Activated CD4-positive, alpha-beta T cell treated with anti-CD3 and anti-CD28 coated beads, Interleukin-2, amount 50 U/mL, for 48 hours (primary cell): Measurements from ENCODE around the gene SYNGR2.
"Not testable (repeated sequence)": the region's sequence is repeated elsewhere in the genome, so short reads cannot be mapped to it uniquely, and the experiment has no call there.

Experiments used
- DNase-seq, 2 experiments: peaks; one replicate each; pipeline ENCODE4 v3.0.0-alpha.2; 2020

Gene SYNGR2

GRCh38 chr17:78130437-78131101 lies 37.8 kb upstream of the SYNGR2 start, which contains the start of gene TMC8:
TSS of gene TMC8 (plus strand) at chr17:78130771. CDS start at chr17:78131589, 818 bp downstream.
- DNase-seq: peak; percentile 69 to 81

GRCh38 chr17:78131172-78132083 lies 37.0 kb upstream of the SYNGR2 start:
- DNase-seq: peak; percentile 60 to 61

DNA sequence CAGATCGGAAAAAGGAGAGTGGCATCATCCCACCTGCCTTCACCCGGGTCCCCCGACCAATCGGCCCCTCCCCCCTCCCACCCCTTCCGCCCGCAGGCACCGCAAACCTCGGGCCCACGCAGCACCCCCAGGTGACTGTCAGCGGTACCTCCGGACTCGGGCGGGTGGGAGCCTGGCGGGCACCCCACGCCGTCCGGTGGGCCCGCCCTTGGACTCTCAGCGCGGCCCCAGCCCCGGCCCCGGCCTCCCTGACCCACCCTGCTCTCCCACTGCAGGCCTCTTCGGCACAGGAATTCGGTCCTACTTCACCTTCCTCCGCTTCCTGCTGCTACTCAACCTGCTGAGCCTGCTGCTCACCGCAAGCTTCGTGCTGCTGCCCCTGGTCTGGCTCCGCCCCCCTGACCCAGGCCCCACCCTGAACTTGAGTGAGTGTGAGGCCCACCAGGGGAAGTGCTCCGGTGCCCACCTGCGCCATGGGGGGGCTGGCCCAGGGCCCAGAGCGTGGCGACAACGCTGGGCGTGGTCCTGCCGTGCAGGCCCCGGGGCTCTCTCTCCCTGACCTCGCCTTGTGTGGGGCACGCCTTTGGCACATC lies 36.2 kb upstream of the SYNGR2 start:
- peak; percentile 74 to 80 for DNase-seq

GRCh38 chr17:78132767-78133178 lies 35.6 kb upstream of the SYNGR2 start:
- no peak for DNase-seq

GRCh38 chr17:78133179-78133951 lies 35.0 kb upstream of the SYNGR2 start:
- no peak for DNase-seq

DNA sequence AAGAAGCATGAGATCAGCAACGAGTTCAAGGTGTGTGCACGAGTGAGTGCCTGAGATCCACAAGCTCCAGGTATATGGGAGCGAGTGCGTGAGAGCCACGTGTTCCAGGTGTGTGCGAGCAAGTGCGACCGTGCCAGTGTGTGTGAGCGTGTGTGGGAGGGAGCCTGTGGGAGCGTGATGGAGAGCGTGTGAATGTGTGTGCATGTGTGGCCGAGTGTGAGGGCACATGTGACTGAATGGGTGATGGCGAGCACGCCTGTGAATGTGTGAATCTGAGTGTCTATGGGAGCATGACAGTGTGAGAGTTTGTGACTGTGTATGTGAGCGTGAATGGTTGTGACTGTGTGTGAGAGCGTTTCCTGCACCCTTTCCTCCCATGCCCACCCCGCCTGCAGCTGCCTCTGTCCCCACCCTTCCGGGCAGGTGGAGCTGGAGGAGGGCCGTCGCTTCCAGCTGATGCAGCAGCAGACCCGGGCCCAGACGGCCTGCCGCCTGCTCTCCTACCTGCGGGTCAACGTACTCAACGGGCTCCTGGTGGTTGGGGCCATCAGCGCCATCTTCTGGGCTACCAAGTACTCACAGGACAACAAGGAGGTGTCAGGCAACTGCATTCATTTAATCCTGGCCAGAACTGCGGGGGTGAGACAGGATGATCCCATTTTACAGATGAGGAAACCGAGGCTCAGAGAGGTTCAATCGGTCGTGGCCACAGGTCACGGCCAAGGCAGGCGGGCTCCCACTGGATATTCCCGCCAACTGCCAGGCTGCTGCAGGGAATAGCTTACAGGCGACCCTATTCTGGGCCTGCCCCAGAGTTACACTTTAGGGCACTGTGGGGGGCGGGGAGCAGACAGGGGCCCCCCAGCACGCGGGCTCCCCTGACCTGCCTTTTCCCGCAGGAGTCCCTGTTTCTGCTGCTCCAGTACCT lies 34.1 kb upstream of the SYNGR2 start:
- peak; percentile 74 to 82 for DNase-seq

DNA sequence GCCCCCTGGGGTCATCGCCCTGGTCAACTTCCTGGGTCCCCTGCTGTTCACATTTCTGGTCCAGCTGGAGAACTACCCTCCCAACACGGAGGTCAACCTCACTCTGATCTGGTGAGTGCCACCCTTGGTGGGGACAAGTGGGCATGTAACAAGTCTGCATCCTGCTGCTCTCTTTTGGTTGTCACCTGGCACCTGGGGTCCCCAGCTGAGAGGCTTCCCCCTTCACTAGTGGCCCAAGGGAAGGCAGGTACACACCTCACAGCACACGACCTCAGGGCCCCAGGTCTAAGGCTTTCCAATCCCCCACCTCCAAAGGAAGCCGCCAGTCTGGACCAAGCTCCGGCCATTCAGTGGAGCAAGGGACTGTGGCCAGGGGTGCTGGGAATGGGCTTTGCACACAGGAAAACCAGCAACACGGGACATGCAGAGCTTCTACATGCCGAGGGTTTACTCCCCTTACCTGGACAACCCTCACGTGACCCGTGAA lies 33.4 kb upstream of the SYNGR2 start:
- DNase-seq: no peak

DNA sequence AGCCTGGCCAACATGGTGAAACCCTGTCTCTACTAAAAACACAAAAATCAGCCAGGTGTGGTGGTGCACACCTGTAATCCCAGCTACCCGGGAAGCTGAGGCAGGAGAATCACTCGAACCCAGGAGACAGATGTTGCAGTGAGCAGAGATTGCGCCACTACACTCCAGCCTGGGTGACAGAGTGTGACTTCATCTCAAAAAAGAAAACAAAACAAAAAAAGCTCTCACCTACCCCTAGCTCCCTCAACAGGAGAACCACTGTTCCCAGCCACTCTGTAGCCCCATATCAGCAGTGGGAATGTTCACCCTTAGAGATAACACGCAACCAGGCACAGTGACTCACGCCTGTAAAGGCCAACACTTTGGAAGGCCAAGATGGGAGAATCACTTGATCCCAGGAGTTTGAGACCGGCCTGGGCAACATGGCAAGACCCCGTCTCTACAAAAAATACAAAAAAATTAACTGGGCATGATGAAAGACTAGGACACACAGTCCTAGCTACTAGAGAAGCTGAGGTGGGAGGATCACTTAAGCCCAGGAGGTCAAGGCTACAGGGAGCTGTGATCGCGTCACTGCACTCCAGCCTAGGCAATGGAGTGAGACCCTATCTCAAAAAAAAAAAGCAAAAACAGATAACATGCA lies 32.4 kb upstream of the SYNGR2 start:
- no peak for DNase-seq

GRCh38 chr17:78137392-78138203 lies 30.8 kb upstream of the SYNGR2 start:
- DNase-seq: peak; percentile 66 to 75

DNA sequence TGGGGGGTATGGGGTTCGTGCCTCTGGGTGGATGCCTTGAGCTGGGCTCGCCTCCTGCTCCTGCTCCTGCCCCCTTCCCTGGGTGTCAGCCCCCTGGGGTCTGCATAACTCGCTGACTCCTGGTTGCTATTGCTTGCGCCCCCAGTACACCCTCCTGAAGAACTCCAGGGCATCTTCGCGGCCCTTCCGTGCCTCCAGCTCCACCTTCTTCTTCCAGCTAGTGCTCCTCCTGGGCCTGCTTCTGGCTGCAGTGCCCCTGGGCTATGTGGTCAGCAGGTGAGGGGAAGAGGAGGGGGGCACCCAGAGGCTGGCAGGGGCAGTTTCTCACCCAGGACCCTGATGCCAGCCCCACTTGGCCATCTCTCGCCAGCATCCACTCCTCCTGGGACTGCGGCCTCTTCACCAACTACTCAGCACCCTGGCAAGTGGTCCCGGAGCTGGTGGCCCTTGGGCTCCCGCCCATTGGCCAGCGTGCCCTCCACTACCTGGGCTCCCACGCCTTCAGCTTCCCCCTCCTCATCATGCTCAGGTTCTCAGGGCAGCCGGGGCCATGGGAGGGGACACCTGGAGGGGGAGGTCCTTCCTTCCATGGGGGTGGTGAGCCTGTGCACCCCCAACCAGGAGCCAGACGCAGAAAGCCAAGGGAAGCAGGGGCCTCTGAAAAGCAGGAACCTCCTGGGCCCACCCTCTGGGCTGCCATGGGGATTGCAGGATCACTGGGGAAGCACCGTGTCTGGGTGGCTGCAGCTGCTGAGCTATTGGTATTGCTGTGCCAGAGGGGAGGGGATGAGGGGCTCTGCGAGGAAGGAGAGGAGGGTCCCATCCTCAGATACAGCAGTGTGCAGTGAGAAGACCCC lies 29.9 kb upstream of the SYNGR2 start:
- no peak for DNase-seq

GRCh38 chr17:78139861-78140168 lies 28.6 kb upstream of the SYNGR2 start:
- not testable (repeated sequence) for DNase-seq

GRCh38 chr17:78140169-78141051 lies 28.0 kb upstream of the SYNGR2 start:
- peak; percentile 97 for DNase-seq

DNA sequence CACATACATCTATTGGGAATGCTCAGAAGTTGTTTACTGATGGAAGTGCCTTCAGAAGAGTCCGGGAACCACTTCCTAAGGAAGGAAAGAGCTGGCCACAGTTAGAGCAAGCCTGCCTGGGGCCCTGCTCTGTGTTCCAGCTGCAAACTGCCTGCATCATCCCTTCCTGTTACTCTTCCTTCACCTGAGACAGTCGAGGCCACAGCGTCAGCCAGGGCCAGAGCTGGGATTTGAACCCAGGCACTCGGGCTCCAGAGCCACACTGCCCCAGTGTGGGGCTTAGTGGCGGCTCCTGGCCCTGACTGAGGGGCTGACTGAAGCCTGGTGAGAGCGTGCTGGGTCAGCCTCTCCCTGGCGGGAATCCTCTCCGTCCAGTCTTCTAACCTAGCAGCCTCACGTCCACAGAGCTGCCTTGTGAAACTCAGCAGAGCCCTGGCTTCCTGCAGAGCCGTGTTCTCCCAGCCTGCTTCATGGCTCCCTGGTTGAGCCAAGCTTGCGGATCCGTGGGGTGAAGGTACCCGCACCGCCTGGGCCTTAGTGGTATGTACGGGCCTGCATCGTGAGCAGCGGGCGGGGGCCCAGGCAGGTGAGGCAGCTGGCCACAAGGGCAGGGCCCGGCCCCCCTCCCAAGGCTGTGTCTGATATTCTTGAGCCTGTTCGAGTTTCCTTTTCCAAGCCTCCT lies 26.8 kb upstream of the SYNGR2 start:
- DNase-seq: no peak

- DNase-seq: peak in 1 of 2 experiments; percentile 39
Observed at GRCh38 chr17:78142119-78142861, 26.1 kb upstream of the SYNGR2 start.

- DNase-seq: no peak
Observed at GRCh38 chr17:78143214-78144146, 24.9 kb upstream of the SYNGR2 start.
